ENCODE results near the gene RNF43. TPM values are rescaled to one million over a fixed set of nuclear protein-coding genes. Genes with fewer than 3 reads are reported as not detected.

The RNF43 gene
- total and polyA plus RNA-seq, 2 experiments from 2014 or later: under 0.01 to 0.23 TPM

DNA sequence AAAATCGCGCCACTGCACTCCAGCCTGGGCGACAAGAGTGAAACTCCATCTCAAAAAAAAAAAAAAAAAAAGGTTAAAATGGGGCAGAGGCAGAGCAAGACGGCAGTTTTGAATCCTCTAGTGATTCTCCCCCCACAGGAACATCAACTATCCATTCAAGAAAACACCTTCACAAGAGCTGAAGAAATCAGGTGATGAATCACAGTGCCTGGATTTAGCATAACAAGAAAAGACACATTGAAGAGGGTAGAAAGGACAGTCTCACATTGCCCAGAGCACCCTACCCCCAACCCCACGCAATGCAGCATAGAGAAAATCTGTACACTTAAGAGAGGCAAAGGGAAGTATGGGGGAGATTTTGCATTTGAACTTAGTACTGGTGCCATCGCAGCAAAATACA, 28.8 kb upstream of the RNF43 start:
- H3K9me2 ChIP-seq (ENCODE audit: insufficient read depth): no peaks in the 10 kb centered on the region
- no peaks in the 10 kb centered on the region for H3K9me3 ChIP-seq (ENCODE audit: low read depth)
- no peak for DNase-seq
- WGBS, 2 experiments (ENCODE audit: low coverage in 1 of 2, low lambda C conversion rate in 2 of 2, missing lambda C conversion rate in 2 of 2): 52 to 62% methylated on average over 4 to 6 of the region's 6 CpGs
- no peaks in the 10 kb centered on the region for H3K36me3 ChIP-seq (ENCODE audit: low read depth)
- no peak overlapping the region for H2AFZ ChIP-seq
- no peaks in the 10 kb centered on the region for H3K79me2 ChIP-seq (ENCODE audit: insufficient read depth)
- no peaks in the 10 kb centered on the region for H3K4me1 ChIP-seq (ENCODE audit: insufficient read depth)
- no peaks in the 10 kb centered on the region for H3F3A ChIP-seq (ENCODE audit: insufficient read depth)
- 0 out of 2 replicates have a peak, but pooled peaks cover 6% of the 10 kb centered on the region for H3K27me3 ChIP-seq (replicated peaks; ENCODE audit: insufficient read depth)
- in situ Hi-C loops (cut with MboI): no loop called here
- TF ChIP-seq EZH2 (IDR thresholded peaks at IDR 0.05; ENCODE audit: insufficient read depth, poor library complexity, severe bottlenecking) (no peak), EZH2phosphoT487 (IDR thresholded peaks at IDR 0.05; ENCODE audit: insufficient read depth, low read depth) (no peak)
- no peak overlapping the region for H3K27ac ChIP-seq
- H3K9ac ChIP-seq: no peak overlapping the region
- no peaks in the 10 kb centered on the region for H4K20me1 ChIP-seq (ENCODE audit: insufficient read depth)
- H3K4me3 ChIP-seq: no peak overlapping the region
- no peak overlapping the region for H3K4me2 ChIP-seq (ENCODE audit: unreplicated experiment)

DNA sequence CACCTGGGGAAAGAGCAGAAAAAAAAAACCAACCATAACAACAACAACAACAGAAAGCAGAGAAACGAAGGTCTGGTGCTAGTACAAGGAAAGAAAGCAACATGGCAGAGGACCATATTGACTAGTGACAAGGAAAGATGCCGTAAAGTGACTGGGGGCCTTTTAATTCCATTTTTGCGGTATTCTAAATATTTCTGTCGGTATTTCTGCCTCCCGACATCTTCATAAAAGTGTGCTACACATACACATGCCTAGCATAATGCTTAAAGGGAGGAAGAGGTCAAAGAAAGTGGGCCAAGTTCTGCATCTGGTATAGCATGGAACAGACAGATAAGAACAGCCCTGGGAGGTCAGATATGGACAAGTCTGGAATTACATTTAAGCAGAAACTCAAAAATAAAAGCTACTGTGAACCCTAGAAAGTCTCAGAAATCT, 19.5 kb upstream of the RNF43 start:
- 37 to 39% methylated on average over 5 of the region's 5 CpGs for WGBS, 2 experiments (ENCODE audit: low coverage in 1 of 2, low lambda C conversion rate in 2 of 2, missing lambda C conversion rate in 2 of 2)

DNA sequence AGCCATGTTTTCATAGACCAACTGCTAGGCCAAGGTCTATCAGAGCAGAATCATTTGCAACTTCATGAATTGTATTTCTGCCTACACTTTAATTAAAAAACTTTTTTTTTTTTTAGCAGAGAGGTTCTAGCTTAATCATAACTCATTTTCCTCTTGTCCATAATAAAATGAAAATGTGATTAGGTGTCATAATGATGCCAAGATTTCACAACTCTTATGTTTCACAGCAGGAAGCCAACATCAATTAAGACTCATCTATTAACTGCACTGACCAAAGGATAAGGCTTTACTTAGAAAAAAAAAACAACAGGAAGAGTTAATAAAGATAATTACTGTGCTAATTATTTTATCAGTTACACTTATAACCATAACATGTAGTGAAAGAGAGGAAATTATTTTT, 18.9 kb upstream of the RNF43 start:
- Histone ChIP-seq H3K9me3 (ENCODE audit: low read depth) (no peaks in the 10 kb centered on the region), H3K9me2 (ENCODE audit: insufficient read depth) (no peaks in the 10 kb centered on the region), H4K20me1 (ENCODE audit: insufficient read depth) (no peaks in the 10 kb centered on the region), H3K79me2 (ENCODE audit: insufficient read depth) (no peaks in the 10 kb centered on the region), H3K27me3 (replicated peaks; ENCODE audit: insufficient read depth) (peaks cover under 1% of the 10 kb centered on the region; the same call in 1 of the 2 replicates), H3K4me3 (no peak overlapping the region), H3K27ac (no peak overlapping the region), H2AFZ (no peak overlapping the region), H3K4me2 (ENCODE audit: unreplicated experiment) (no peak overlapping the region), H3F3A (ENCODE audit: insufficient read depth) (no peaks in the 10 kb centered on the region), H3K36me3 (ENCODE audit: low read depth) (no peaks in the 10 kb centered on the region), H3K4me1 (ENCODE audit: insufficient read depth) (no peaks in the 10 kb centered on the region), H3K9ac (no peak overlapping the region)
- no peak for DNase-seq
- in situ Hi-C loops (cut with MboI): no loop called here
- TF ChIP-seq EZH2 (IDR thresholded peaks at IDR 0.05; ENCODE audit: insufficient read depth, poor library complexity, severe bottlenecking) (no peak), EZH2phosphoT487 (IDR thresholded peaks at IDR 0.05; ENCODE audit: insufficient read depth, low read depth) (no peak)

More for the DNA sequence above, 19.5 kb upstream of the RNF43 start:
- no peak overlapping the region for H3K9ac ChIP-seq
- no peak overlapping the region for H3K4me3 ChIP-seq
- H3K79me2 ChIP-seq (ENCODE audit: insufficient read depth): no peaks in the 10 kb centered on the region
- no peaks in the 10 kb centered on the region for H3K9me3 ChIP-seq (ENCODE audit: low read depth)
- DNase-seq: no peak
- TF ChIP-seq EZH2 (IDR thresholded peaks at IDR 0.05; ENCODE audit: insufficient read depth, poor library complexity, severe bottlenecking) (no peak), EZH2phosphoT487 (IDR thresholded peaks at IDR 0.05; ENCODE audit: insufficient read depth, low read depth) (no peak)
- no peaks in the 10 kb centered on the region for H3K4me1 ChIP-seq (ENCODE audit: insufficient read depth)
- peaks cover 6% of the 10 kb centered on the region; the same call in 1 of the 2 replicates for H3K27me3 ChIP-seq (replicated peaks; ENCODE audit: insufficient read depth)
- no peaks in the 10 kb centered on the region for H3K9me2 ChIP-seq (ENCODE audit: insufficient read depth)
- no peak overlapping the region for H2AFZ ChIP-seq
- H3K36me3 ChIP-seq (ENCODE audit: low read depth): no peaks in the 10 kb centered on the region
- H3K27ac ChIP-seq: no peak overlapping the region
- no peaks in the 10 kb centered on the region for H3F3A ChIP-seq (ENCODE audit: insufficient read depth)
- no peak overlapping the region for H3K4me2 ChIP-seq (ENCODE audit: unreplicated experiment)
- in situ Hi-C loops (cut with MboI): no loop called here
- no peaks in the 10 kb centered on the region for H4K20me1 ChIP-seq (ENCODE audit: insufficient read depth)

DNA sequence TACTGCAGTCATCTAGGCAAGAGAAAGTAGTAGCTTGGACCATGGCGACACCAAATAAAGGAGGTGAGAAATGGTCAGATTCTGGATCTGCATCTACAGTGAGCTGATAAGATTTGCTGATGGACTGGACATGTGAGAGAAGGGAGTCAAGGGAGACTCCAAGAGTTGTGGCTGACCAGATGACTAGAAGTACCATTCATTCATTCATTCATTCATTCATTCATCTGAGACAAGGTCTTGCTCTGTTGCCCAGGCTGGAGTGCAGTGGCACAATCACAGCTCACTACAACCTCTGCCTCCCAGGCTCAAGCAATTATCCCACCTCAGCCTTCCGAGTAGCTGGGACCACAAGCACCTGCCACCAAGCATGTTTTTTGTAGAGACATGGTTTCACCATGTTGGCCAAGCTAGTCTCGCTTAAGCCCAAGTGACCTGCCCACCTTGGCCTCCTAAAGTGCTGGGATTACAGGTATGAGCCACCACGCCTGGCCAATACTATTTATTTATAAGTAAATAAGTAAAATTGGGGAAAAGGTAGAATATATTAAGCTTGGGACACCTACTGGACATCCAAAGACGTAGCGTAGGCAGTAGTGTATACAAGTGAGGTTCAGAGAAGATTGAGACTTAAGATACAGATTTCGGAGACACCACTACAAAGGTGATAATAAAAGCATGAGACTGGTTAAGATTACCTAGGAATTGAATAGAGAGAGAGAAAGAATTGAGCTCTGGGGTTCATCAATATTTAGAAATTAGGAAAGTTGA, 15.7 kb upstream of the RNF43 start:
- H3K36me3 ChIP-seq (ENCODE audit: low read depth): no peaks in the 10 kb centered on the region
- H3K4me3 ChIP-seq: no peak overlapping the region
- no peaks in the 10 kb centered on the region; the same call in 1 of the 2 replicates for H3K27me3 ChIP-seq (replicated peaks; ENCODE audit: insufficient read depth)
- no peaks in the 10 kb centered on the region for H3F3A ChIP-seq (ENCODE audit: insufficient read depth)
- WGBS, 2 experiments (ENCODE audit: low coverage in 1 of 2, low lambda C conversion rate in 2 of 2, missing lambda C conversion rate in 2 of 2): 61 to 62% methylated on average over 7 of the region's 7 CpGs
- H3K27ac ChIP-seq: no peak overlapping the region
- H3K79me2 ChIP-seq (ENCODE audit: insufficient read depth): no peaks in the 10 kb centered on the region
- H3K4me1 ChIP-seq (ENCODE audit: insufficient read depth): no peaks in the 10 kb centered on the region
- no peaks in the 10 kb centered on the region for H3K9me3 ChIP-seq (ENCODE audit: low read depth)
- H3K9ac ChIP-seq: no peak overlapping the region
- no peaks in the 10 kb centered on the region for H3K9me2 ChIP-seq (ENCODE audit: insufficient read depth)
- no peak for DNase-seq
- TF ChIP-seq EZH2phosphoT487 (IDR thresholded peaks at IDR 0.05; ENCODE audit: insufficient read depth, low read depth) (no peak), EZH2 (IDR thresholded peaks at IDR 0.05; ENCODE audit: insufficient read depth, poor library complexity, severe bottlenecking) (no peak)
- H3K4me2 ChIP-seq (ENCODE audit: unreplicated experiment): no peak overlapping the region
- in situ Hi-C loops (cut with MboI): no loop called here
- H2AFZ ChIP-seq: no peak overlapping the region
- H4K20me1 ChIP-seq (ENCODE audit: insufficient read depth): no peaks in the 10 kb centered on the region

All from GM23248 (cell line).